HS-27A (cell line): ENCODE results near the gene DAPK3.
"Not testable (repeated sequence)": the region's sequence is repeated elsewhere in the genome, so short reads cannot be mapped to it uniquely, and the experiment has no call there.

Experiments
- DNase-seq: peaks from one replicate; pipeline ENCODE4 v3.0.0-alpha.2; 2012; ENCODE audit warnings: low read depth, missing footprints

Gene DAPK3

DNA sequence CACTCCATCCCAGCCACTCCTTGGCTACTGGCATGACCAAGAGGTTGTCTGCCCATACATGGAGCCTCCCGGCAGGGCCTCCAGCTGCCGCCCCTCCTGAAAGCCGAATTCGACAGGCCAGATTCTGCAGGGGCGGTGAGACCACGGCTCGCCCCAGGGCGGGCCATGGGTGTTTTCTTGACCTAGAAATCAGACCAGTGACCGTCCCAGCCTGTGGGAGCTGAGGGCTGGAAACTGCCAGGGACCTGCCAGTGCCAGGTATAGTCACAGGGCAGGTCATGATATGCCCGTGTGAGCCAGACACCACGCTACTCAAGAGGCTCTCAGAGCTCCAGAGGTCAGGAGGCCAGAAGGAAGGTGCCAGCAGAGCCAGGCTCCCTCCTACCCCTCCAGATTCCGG lies 16.8 kb downstream of the DAPK3 start:
- no peak for DNase-seq

DNA sequence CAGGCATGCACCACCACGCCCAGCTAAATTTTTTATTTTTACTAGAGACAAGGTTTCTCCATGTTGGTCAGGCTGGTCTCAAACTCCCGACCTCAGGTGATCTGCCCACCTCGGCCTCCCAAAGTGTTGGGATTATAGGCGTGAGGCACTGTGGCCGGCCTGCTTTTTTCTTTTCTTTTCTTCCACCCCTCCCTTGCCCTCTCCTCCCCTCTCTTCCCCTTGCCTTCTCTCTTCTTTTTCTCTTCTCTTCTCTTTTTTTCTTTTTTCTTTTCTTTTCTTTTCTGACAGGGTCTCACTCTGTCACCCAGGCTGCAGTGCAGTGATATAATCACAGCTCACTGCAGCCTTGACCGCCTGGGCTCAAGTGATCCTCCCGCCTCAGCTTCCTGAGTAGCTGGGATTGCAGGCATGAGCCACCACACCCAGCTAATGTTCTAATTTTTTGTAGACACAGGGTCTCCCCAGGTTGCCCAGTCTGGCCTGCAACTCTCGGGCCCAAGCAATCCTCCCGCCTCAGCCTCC lies 18.1 kb downstream of the DAPK3 start:
- not testable (repeated sequence) for DNase-seq

DNA sequence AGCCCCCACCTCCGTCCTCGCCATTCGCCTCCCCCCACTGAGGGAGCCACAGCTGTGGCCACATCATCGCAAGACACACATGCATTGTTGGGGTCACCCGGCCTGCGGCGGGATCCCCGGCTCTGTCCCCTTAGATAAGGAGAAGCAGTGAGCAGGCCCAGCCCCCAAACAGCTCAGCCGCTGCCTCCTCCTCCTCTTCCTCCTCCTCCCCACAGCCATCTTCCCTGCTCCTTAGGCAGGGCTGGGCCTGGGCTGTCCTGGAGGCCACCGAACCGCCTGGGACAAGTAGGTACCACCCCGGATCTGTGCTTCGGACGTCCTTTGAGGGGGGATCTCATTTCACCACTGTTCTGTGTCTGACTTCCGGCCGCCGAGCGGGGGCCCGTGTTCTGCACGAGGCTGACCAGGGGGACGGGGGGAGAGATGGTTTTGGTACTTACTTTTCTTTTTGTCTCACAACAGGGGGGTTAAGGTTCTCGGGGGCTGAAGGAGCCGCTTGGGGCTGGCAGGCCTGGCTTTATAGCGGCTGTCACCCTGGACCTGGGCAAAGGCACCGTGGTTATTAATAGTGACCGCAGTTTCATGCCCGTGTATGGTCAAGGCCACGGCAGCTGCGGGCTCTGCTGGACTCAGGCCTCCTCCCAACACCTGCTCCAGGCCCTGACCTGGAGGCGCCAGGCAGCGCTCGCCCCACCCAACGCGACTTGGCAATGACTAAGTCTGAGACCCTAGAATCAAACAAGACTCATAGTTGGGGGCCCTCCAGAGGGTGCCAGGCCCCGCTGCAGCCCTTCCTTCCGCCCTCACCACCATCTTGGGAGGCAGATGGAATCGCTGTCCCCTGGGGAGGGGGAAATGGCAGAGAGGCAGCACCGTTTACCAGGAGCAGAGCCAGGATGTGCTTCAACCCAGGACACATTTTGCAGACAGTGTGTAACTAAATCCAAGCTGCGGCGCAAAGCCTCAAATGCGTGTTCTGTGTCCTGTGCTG lies 19.7 kb downstream of the DAPK3 start:
- no peak for DNase-seq

DNA sequence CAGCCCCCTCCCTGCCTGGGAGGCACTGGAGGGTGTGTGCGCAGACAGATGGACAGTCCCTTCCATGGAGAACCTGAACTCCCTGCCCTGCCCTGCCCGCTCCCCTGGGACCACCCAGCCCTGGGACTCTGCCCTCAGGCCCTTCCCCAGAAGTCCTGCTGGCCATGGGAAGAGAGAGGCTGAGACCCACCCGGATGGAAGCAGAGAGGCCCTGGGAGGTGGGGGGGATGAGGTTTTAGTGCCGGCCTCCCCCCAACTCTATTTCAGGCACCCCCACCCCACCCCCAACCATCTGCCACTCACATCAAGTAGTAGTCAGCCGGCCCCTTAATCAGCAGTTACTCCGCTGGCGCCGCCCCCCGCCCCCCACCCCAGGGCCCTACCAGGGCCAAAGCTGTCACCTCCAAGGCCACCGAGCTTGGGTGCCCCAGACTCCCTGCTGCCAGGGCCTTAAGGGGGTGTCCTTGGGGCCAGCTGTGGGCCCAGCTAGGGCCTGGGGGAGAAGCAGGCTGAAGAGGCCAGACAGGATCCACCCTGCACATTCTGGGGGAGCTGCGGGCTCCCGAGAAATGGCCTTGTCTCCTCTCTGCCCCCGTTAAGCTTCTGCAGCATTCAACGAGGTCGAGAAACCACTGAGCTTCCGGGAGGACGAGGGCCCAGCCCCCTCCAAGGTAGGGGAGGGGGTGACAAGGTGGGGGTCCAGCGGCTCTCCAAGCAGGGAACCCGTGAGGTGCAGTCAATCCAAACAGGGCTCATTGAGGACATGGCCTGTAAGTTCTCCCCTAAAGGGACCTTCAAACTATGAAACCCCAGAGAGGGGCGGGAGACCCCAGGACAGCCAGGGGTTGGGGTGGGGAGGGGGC lies 20.7 kb downstream of the DAPK3 start:
- no peak for DNase-seq

DNA sequence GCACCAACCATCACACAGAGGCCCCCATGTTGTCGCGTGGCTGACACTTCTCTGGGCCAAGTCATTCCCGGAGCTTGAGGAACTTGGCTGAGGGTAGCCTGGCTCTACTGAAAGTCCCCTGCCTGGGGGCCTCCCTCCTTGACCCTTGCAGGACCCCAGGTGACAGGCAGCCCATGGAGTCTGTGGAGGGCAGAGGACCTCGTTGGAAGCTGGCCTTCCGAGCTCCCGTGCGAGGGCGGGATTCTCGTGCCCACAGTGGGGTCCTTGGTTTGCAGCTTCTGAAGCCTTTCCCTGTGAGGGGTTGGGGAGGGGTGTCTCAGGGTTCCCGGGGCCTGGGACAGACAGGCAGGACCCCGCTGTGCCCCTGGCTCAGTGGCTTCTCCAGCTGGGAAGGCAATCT lies 21.6 kb downstream of the DAPK3 start:
- DNase-seq, result no peak

DNA sequence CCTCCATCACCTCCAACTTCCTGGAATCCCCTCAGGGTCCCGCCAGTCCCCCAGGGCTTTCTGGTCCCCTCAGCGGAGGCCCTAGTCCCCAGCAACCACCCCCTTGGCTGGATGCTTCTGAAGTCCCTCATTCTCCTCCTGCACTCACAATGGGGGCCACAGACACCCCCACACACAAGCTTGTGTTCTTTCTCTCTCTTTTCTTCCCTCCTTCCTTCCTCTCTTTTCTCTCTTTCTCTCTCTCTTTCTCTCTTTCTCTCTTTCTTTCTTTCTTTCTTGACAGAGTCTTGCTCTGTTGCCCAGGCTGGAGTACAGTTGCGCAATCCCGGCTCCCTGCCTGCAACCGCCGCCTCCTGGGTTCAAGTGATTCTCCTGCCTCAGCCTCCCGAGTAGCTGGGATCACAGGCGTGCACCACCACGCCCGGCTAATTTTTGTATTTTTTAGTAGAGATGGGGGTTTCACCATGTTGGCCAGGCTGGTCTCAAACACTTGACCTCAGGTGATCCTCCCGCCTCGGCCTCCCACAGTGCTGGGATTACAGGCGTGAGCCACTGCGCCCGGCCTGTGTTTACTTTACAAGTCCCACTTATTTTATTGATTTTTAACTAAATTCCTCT lies 23.5 kb downstream of the DAPK3 start:
- DNase-seq, result not testable (repeated sequence)

DNA sequence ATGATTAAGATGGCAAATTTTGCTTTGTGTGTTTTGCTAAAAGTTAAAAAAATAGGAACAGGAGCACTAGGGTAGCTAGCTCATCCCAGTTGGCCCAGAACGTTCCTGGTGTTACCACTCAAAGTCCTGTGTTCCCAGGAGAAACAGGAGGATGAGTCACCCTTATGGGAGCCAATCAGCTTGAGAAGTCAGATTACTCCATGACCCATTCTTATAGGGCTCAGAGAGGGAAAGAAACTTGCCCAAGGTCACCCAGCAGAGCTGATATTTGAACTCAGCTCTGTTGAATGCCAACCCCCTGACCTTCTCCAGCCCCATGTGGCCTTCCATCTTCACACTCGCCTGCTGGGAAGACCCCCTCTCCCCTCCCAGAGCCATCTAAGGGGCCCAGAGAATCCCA lies 25.1 kb downstream of the DAPK3 start:
- no peak for DNase-seq

DNA sequence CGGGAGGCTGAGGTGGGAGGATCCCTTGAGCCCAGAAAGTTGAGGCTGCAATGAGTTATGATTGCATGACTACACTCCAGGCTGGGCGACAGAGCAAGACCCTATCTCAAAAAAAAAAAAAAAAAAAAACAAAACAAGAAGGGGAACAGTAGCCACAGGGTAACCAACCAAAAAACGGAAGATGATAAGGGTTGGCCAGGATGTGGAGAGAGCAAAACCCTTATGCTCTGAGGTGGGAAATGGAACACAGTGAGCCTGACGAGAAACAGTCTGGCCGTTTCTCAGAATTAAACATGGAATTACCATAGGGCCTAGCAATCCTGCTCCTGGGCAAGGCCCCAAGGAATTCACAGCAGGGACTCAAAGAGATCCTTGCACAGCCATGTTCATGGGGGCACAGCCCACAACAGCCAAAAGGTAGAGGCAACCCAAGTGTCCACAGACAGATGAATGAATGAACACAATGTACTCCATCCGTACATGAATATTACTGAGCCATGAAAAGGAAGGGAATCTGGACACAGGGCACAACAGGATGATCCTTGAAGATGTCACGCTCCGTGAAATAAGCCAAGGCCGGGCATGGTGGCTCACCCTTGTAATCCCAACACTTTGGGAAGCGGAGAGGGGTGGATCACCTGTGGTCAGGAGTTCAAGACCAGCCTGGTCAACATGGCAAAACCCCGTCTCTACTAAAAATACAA lies 26.7 kb downstream of the DAPK3 start:
- DNase-seq, result no peak

DNA sequence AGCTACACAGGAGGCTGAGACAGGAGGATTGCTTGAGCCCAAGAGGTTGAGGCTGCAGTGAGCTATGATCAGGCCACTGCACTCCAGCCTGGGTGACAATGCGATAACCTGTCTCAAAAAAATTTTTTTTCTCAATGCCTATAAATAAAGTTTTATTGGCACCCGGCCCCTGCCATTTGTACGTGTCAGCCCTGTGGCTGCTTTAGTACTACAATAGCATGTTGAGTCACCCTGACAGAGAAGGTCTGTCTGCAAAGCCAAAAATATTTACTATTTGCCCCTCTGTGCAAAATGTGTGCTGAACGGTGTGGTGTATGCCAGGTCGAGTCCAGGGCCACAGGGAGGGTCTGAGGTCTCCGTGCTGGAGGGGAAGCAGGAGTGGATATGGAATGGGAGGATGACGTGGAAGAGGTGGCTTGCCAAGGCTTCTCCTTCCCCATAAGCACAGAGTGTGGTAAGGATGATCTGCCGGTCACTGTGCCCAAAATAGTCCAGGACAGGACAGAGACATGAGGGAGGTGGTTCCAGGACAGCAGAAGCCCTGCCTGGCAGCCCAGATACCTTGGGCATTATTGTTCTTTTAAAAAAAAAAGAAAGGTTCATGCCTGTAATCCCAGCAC lies 28.0 kb downstream of the DAPK3 start:
- no peak for DNase-seq

DNA sequence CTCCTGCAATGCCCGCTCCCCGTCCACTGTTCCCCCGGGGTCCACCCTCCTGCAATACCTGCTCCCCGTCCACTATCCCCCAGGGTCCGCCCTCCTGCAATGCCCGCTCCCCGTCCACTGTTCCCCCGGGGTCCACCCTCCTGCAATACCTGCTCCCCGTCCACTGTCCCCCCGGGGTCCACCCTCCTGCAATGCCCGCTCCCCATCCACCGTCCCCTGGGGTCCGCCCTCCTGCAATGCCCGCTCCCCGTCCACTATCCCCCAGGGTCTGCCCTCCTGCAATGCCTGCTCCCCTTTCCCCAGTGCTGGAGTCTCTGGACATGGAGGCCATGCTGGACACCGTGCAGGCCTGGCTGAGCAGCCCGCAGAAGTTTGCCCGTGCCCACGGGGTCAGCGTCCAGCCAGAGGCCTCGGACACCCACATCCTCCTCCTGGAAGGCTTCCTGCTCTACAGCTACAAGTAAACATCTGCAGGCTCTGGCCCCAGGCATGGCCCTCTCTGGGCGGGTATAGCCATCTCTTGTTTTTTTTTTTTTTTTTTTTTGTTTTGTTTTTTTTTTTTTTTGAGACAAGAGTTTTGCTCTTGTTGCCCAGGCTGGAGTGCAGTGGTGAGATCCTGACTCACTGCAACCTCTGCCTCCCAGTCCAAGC lies 32.5 kb downstream of the DAPK3 start:
- not testable (repeated sequence) for DNase-seq

DNA sequence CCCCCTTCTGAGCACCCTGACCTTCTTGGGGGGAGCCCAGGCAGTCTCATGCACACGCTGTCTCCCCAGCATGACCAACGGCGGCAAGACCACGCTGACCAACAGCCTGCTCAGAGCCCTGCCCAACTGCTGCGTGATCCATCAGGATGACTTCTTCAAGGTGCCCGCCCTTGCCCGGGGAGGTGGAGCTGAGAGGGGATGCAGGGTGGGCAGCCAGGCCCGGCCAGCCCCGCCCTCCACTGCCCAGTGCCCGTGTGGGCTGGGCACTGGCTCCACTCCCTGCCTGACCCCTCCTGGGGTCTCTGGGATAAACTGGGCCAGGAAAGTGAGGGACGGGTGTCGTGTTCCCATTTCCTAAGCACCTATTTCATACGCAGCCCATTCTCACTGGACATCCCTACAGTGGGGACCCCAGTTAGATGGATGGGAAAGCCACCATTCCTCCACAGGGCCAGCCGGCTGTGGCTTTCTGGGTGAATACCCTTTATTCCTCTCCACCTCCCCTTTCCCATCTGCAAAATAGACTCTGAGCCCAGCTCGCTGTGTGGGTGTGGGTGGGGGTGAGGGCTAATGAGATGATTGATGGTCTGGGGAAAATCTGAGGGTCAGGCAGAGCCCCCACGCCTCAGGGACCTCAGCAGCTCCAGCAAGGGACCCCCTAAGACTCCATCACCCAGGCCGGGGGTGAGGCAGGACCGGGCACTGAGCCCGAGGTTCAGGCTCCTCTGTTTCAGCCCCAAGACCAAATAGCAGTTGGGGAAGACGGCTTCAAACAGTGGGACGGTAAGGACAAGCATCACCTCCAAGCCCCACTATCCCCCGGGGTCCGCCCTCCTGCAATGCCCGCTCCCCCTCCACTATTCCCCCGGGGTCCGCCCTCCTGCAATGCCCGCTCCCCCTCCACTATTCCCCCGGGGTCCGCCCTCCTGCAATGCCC lies 34.1 kb downstream of the DAPK3 start:
- DNase-seq, result no peak

DNA sequence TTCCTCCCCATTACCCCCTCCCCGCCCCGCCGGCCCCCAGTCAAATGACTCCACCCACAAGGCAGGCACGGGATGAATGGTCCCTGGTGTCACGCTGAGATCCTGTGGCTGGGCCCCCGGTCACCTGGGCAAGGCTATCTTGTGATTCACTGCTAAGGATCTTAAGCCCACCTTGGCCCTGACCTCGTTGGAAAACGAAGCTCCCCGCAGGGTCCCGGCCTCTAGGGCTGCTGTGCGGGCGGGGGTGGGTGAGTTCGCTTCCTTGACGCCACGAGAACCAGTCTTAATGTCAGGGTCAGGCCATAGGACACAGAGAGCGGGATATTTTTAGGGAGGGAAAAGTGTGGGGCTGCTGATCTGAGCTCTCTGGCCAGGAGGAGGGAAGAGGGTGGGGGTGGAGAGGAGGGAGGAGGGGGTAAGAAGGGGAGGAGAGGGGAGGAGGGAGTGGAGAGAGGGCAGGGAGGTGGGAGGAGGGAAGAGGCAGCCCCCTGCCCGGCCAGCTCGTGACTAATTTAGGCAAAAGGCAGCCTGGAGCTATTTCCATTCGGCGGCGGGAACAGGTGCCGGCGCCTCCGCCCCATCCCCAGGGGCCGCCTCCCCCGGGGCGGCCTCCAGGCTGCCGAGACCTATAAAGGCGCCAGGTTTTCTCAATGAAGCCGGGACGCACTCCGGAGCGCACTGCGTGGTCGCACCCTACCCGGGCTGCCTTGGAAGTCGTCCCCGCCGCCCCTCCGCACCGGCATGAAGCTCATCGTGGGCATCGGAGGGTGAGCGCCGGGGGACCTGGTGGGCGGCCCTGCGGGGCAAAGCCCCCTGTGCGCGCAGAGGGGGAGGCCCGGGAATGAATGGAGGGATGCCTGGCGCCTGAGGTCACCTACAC lies 37.7 kb downstream of the DAPK3 start, which contains the start of gene NMRK2:
Gene NMRK2 (plus strand): TSS at position 139 of the 880 bp plus-strand sequence. CDS start 603 bp downstream, at position 742.
- DNase-seq, result no peak

DNA sequence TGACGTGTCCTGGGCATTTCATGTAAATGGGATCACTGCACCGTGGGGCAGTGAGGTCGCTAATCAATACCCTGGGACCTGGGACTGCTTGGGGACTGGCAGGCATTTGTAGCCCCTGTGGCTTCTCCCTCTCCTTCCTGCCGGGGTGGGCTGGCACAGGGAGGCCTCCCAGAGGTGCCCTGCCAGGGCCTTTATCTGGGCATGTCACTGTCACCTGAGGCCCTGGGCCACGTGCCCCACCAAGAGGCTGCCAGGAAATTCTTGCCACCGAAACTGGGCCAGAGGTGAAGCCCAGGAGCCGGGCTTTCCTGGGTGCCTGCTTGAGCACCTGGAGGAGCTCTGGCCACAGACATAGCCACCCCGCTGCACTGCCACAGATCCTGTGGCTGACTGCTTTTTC lies 39.9 kb downstream of the DAPK3 start:
- DNase-seq, result no peak

DNA sequence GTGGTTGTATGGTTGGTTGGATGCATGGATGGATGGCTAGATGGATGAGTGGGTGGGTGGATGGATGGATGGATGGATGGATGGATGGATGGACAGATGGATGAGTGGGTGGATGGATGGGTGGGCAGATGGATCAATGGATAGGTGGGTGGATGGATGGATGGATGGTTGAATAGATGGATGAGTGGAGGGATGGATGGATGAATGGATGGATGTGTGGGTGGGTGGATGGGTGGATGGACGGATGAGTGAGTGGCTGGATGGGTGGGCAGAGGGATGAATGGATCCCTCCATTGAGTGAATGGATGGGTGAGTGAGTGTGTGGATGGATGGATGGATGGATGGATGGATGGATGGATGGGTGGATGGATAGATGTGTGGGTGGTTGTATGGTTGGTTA lies 47.0 kb downstream of the DAPK3 start:
- DNase-seq, result no peak

DNA sequence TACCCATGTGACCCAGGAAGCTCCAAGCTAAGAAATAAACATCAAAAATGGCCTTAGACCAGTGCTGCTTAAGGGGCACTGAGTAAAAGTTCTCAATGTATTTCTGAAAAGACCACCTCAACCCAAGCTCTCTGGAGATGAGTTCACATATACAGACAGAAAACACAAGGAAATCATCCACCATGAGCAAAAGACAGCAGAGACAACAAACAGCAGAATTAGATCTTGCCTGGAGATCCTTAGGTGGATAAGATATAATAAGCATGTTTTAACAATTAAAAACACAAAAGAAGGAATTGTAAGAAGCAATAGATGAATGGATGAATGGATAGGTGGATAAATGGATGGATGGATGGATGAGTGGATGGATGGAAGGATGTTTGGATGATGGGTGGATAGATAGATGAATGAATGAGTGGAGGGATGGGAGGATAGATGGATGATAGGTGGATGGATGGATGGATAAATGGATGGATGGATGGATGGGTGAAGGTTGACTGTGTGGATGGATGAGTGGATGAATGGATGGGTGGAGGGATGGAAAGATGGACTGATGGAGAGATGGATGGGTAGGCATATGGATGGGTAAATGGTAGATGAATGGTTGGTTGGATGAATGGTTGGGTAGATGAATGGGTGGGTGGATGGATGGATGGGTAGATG lies 47.7 kb downstream of the DAPK3 start:
- no peak for DNase-seq

DNA sequence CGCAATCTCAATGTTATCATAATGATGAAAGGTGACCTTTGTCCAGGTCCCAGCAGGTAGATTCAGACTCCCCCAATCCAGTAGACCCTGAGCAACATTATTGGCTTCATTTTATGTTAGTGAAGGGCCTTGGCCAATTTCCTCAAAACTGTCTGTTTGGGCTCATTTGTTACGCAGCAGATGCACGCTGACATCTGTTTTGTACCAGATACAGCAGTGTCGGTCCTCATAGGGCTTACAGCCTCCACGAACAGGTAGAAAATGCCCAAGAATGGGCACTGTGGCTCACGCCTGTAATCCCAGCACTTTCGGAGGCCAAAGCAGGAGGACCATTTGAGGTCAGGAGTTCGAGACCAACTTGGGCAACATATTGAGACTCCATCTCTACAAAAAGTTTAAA lies 51.1 kb downstream of the DAPK3 start:
- no peak for DNase-seq

DNA sequence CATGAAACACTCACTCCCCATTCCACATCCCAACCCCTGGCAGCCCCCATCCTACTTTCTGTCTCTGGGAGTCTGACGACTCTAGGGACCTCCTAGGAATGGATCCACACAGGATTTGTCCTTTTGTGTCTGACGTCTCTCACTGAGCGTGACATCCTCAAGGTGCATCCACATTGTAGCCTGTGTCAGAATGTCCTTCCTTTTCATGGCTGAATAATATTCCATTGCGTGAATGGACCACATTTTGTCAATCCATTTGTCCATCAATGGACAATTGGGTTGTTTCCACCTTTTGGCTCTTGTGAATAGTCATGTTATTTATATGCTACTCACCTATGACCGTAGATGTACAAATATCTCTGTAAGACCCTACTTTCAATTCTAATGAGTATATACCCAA lies 54.9 kb downstream of the DAPK3 start:
- DNase-seq, result no peak

DNA sequence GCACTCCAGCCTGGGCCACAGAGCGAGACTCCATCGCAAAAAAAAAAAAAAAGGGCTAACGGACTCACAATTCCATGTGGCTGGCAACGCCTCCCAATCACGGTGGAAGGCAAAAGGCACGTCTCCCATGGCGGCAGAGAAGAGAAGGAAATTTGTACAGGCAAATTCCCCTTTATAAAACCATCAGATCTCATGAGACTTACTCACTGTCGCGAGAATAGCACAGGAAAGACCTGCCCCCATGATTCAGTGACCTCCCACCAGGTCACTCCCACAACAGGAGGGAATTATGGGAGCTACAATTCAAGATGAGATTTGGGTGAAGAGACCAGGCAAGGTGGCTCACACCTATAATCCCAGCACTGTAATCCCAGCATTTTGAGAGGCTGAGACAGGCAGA lies 56.7 kb downstream of the DAPK3 start:
- no peak for DNase-seq
